GM12875 (cell line): ENCODE data around the gene ANAPC7.

Source experiments
- H3K4me3 ChIP-seq: one replicate; pipeline ENCODE4 v1.5.1; 2011; ENCODE audit warnings: low read depth, low read length, control low read depth
- CTCF ChIP-seq: IDR thresholded peaks from 2 replicates; pipeline ENCODE4 v1.5.1; 2011; ENCODE audit warnings: low read depth, mild to moderate bottlenecking, control low read depth, inconsistent platforms, low read length, moderate library complexity, borderline replicate concordance; ENCODE audit not compliant: insufficient read depth

The ANAPC7 gene

GRCh38 chr12:110351119-110351518 is 52.4 kb downstream of the ANAPC7 start:
- no peak for TF ChIP-seq CTCF
- no peak overlapping the region for H3K4me3 ChIP-seq

GRCh38 chr12:110349514-110350151 is 53.9 kb downstream of the ANAPC7 start:
- TF ChIP-seq CTCF = no peak
- H3K4me3 ChIP-seq = no peak overlapping the region

GRCh38 chr12:110349096-110349495 is 54.4 kb downstream of the ANAPC7 start:
- H3K4me3 ChIP-seq = no peak overlapping the region
- no peak for TF ChIP-seq CTCF

GRCh38 chr12:110348431-110349059 is 55.0 kb downstream of the ANAPC7 start:
- TF ChIP-seq CTCF = no peak
- no peak overlapping the region for H3K4me3 ChIP-seq

- H3K4me3 ChIP-seq = no peak overlapping the region
- TF ChIP-seq CTCF = no peak
Observed at GRCh38 chr12:110347767-110348166, 55.7 kb downstream of the ANAPC7 start.

- TF ChIP-seq CTCF = no peak
- no peak overlapping the region for H3K4me3 ChIP-seq
Observed at GRCh38 chr12:110345963-110346362, 57.5 kb downstream of the ANAPC7 start.

- TF ChIP-seq CTCF = no peak
- no peak overlapping the region for H3K4me3 ChIP-seq
Observed at GRCh38 chr12:110345176-110345661, 58.3 kb downstream of the ANAPC7 start.
